Spleen (tissue), 7 donors: ENCODE data around the gene CA10.

Experiments used
- POLR2AphosphoS5 ChIP-seq, 3 donors: sonication (generic); formaldehyde crosslinking; IDR thresholded peaks; one replicate each; pipeline ENCODE4 v1.5.1; 2017; ENCODE audit warnings: antibody characterized with exemption in 3 of 3
- TF ChIP-seq, protein P1 (sequence below), 11 experiments: fragments of 200-600 bp in 7 of 11; fragments of 450-650 bp in 4 of 11; sonication (generic) in 4 of 11; IDR thresholded peaks in 8 of 11; conservative IDR thresholded peaks in 3 of 11; 1 replicate in 7 of 11; 2 replicates in 4 of 11; pipeline versions ENCODE4 v1.4.0 to v1.8.0; 2016 to 2021; ENCODE audit warnings: antibody characterized with exemption in 11 of 11, inconsistent platforms in 4 of 11, mild to moderate bottlenecking in 1 of 11
- donor health status: DM: no; HTN: no; CAD: no; lungs with moderate emphysema.
- donor health status: DM: no; HTN: no; CAD: no.
- donor health status: DM: no; HTN: no; CAD: no.

DNA sequence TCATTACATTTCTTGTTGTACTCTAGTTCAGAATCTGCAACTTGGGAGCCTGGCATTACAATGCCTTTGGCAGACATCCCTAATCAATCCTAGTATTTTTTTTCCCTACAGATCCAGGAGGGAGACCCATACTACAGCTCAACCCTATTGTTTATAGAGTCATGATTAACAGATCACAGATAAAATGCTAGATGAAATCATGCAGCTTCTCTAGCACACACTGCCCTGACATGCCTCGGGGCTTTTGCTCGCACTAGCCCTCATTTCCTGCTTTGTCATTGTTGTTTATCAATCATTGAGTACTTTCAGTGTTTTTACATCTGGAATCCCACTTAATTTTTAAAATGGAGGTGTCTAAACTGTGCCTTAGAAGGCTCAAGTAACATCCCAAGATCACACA, 412.5 kb downstream of the CA10 start:
- TF ChIP-seq, protein P1, sequence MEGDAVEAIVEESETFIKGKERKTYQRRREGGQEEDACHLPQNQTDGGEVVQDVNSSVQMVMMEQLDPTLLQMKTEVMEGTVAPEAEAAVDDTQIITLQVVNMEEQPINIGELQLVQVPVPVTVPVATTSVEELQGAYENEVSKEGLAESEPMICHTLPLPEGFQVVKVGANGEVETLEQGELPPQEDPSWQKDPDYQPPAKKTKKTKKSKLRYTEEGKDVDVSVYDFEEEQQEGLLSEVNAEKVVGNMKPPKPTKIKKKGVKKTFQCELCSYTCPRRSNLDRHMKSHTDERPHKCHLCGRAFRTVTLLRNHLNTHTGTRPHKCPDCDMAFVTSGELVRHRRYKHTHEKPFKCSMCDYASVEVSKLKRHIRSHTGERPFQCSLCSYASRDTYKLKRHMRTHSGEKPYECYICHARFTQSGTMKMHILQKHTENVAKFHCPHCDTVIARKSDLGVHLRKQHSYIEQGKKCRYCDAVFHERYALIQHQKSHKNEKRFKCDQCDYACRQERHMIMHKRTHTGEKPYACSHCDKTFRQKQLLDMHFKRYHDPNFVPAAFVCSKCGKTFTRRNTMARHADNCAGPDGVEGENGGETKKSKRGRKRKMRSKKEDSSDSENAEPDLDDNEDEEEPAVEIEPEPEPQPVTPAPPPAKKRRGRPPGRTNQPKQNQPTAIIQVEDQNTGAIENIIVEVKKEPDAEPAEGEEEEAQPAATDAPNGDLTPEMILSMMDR (IDR thresholded peaks at IDR 0.05 in 8 of 11, conservative IDR thresholded peaks at IDR 0.05 in 3 of 11), result no peak
- TF ChIP-seq POLR2AphosphoS5 (IDR thresholded peaks at IDR 0.05), result no peak
